Smooth muscle cell (in vitro differentiated cells): ENCODE results near the gene CCDC192. TPM values are rescaled to one million over a fixed set of nuclear protein-coding genes. Genes with fewer than 3 reads are reported as not detected.
A peak's percentile ranks its signal among the peaks of the same experiment; 100 is the strongest.
"Not testable (repeated sequence)": the region's sequence is repeated elsewhere in the genome, so short reads cannot be mapped to it uniquely, and the experiment has no call there.

Experiments used
- DNase-seq: peaks from one replicate; lab custom pipeline; 2025; ENCODE audit not compliant: unreplicated experiment; lab: John Stamatoyannopoulos, UW
- H2AFZ ChIP-seq: fragments of 200-600 bp; sonication (generic); 2 replicates; pipeline ENCODE4 v1.6.0; 2016; ENCODE audit warnings: antibody characterized with exemption, low read depth, mild to moderate bottlenecking
- H3F3A ChIP-seq: fragments of 200-600 bp; sonication (generic); 2 replicates; pipeline ENCODE4 v1.6.0; 2017; ENCODE audit warnings: antibody characterized with exemption, low read depth
- H3K27ac ChIP-seq: fragments of 200-600 bp; sonication (generic); 2 replicates; pipeline ENCODE4 v1.5.1; 2016; ENCODE audit warnings: low read depth, mild to moderate bottlenecking
- H3K27me3 ChIP-seq: fragments of 200-600 bp; sonication (generic); 2 replicates; pipeline ENCODE4 v1.6.1; 2016; ENCODE audit warnings: low read depth, mild to moderate bottlenecking
- H3K36me3 ChIP-seq: fragments of 200-600 bp; sonication (generic); 2 replicates; pipeline ENCODE4 v1.5.1; 2016; ENCODE audit warnings: low read depth
- H3K4me1 ChIP-seq: fragments of 200-600 bp; sonication (generic); 2 replicates; pipeline ENCODE4 v1.5.1; 2016; ENCODE audit warnings: low read depth
- H3K4me2 ChIP-seq: fragments of 200-600 bp; sonication (generic); 2 replicates; pipeline ENCODE4 v1.6.0; 2016; ENCODE audit warnings: mild to moderate bottlenecking
- H3K4me3 ChIP-seq: fragments of 200-600 bp; sonication (generic); 2 replicates; pipeline ENCODE4 v1.5.1; 2016; ENCODE audit warnings: mild to moderate bottlenecking
- H3K79me2 ChIP-seq: fragments of 200-600 bp; sonication (generic); 2 replicates; pipeline ENCODE4 v1.6.0; 2016; ENCODE audit warnings: low read depth, mild to moderate bottlenecking
- H3K9ac ChIP-seq: fragments of 200-600 bp; sonication (generic); 2 replicates; pipeline ENCODE4 v1.6.0; 2016; ENCODE audit warnings: low read depth
- H3K9me3 ChIP-seq: fragments of 200-600 bp; sonication (generic); replicated peaks from 2 replicates; pipeline ENCODE4 v1.5.1; 2016; ENCODE audit warnings: low read depth
- H4K20me1 ChIP-seq: fragments of 200-600 bp; sonication (generic); 2 replicates; pipeline ENCODE4 v1.6.0; 2016; ENCODE audit warnings: low read depth
- CTCF ChIP-seq: fragments of 200-600 bp; sonication (generic); IDR thresholded peaks from 2 replicates; pipeline ENCODE4 v1.5.1; 2017; ENCODE audit warnings: borderline replicate concordance, mild to moderate bottlenecking, antibody characterized with exemption; ENCODE audit not compliant: insufficient read depth, poor library complexity, severe bottlenecking
- WGBS: methylation state at CpG from one replicate; pipeline ENCODE4 v1.1.7; 2016; ENCODE audit warnings: low lambda C conversion rate; 5-methylcytosine and 5-hydroxymethylcytosine counted together
- polyA plus RNA-seq: library from polyadenylated mRNA; unstranded; fragments of >200 nt; fragmentation: Nextera tagmentation; extraction: Ambion mirVana; gene quantifications from 2 replicates; pipeline ENCODE4 v1.2.1, GENCODE V29; 2016
- total RNA-seq: library from RNA; depleted of rRNA; stranded (reverse); fragments of >200 nt; gene quantifications from 2 replicates; pipeline ENCODE4 v1.2.3, GENCODE V29; 2014

CCDC192 gene
- total and polyA plus RNA-seq, 2 experiments from 2014 or later = not detected

- Histone ChIP-seq H3K36me3 (no peaks in the 10 kb centered on the region), H3F3A (no peaks in the 10 kb centered on the region), H3K4me2 (no peak overlapping the region), H3K4me3 (no peak overlapping the region), H3K9me3 (no peaks in the 10 kb centered on the region), H4K20me1 (no peaks in the 10 kb centered on the region), H3K79me2 (no peaks in the 10 kb centered on the region), H2AFZ (no peak overlapping the region), H3K27ac (no peak overlapping the region), H3K4me1 (no peaks in the 10 kb centered on the region), H3K9ac (no peak overlapping the region), H3K27me3 (no peaks in the 10 kb centered on the region)
- no peak for DNase-seq
- WGBS = 45% methylated on average over 6 of the region's 6 CpGs
- TF ChIP-seq CTCF = no peak
These were observed 32.0 kb upstream of the CCDC192 start for GRCh38 chr5:127671218-127671617.

DNA sequence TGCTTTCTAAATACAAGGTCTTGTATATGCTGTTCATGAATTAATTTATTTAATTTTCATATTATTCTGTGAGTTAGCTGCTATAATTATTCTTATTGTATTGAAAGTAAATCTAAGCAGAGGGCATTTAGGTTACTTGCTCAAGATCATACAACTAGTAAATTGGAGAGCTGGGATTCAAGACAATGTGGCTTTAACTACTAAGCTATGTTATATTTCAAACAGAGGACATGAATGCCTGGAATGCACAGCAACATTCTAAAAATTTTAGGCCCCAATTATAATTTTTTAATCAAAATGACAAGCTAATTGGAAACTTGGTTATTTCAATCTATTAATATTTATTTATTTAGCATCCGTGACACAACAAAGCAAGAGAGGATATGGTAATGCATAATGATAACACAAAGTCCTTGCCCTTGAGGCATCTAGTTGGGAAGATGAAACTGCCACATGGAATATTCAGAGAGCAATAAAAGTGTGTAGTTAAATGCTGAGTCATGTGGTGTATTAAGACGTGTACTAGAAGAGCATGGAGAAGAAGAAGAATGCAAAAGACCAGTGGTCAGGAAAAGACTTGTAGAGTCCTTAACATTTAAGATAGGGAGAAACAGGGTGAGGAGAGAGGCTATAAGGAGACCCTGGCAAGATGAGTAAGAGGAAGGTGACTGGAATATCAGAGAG, 29.9 kb upstream of the CCDC192 start:
- DNase-seq = no peak
- no peak for TF ChIP-seq CTCF
- Histone ChIP-seq H2AFZ (no peak overlapping the region), H3K9ac (no peak overlapping the region), H3K4me2 (peak overlapping the region; percentile 39), H3K27ac (no peak overlapping the region), H3K4me1 (no peaks in the 10 kb centered on the region), H3F3A (no peaks in the 10 kb centered on the region), H3K9me3 (no peaks in the 10 kb centered on the region), H3K4me3 (no peak overlapping the region), H3K27me3 (no peaks in the 10 kb centered on the region), H4K20me1 (no peaks in the 10 kb centered on the region), H3K36me3 (no peaks in the 10 kb centered on the region), H3K79me2 (no peaks in the 10 kb centered on the region)
- 24% methylated on average over 2 of the region's 2 CpGs for WGBS

GRCh38 chr5:127676951-127677350, 26.2 kb upstream of the CCDC192 start:
- not testable (repeated sequence) for H3K9me3 ChIP-seq, H3K79me2 ChIP-seq, H3F3A ChIP-seq, H3K9ac ChIP-seq, H3K27ac ChIP-seq, H4K20me1 ChIP-seq, DNase-seq, H3K27me3 ChIP-seq, H3K36me3 ChIP-seq, H3K4me1 ChIP-seq, H3K4me2 ChIP-seq, H3K4me3 ChIP-seq, H2AFZ ChIP-seq

DNA sequence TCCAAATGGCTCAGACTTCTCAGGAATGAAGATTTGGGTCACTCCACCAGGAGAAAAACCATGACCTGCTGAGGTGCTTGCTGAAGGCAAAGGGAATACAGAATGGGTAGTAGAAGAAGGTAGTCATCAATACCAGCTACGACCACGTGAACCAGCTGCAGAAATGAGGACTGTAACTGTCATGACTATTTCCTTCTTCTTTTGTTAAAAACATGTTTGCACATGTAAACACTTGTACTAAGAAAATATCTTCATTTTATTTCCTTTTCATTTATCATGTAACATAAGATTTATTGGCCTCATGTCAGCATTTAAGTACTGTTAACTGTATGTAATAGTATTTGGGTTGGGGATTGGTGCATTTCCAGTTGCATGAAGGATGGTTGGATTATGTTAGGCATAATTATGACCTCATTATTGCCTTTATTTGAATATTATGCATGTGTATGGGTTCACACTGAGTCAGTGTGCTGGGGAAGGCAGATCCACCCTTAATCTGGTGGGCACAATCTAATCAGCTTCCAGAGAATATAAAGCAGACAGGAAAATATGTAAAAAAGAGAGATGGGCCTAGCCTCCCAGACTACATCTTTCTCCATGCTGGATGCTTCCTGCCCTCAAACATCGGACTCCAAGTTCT, 23.4 kb upstream of the CCDC192 start:
- not testable (repeated sequence) for H2AFZ ChIP-seq, H3K27ac ChIP-seq, H3K9ac ChIP-seq, H3F3A ChIP-seq, H3K79me2 ChIP-seq, H3K9me3 ChIP-seq, H3K27me3 ChIP-seq, H3K4me3 ChIP-seq, DNase-seq, H3K4me1 ChIP-seq, H3K36me3 ChIP-seq, H4K20me1 ChIP-seq, H3K4me2 ChIP-seq
- WGBS = 81% methylated on average over 3 of the region's 3 CpGs
